ENCODE results near the gene PIGV.
A peak's percentile ranks its signal among the peaks of the same experiment; 100 is the strongest.
"Not testable (repeated sequence)": the region's sequence is repeated elsewhere in the genome, so short reads cannot be mapped to it uniquely, and the experiment has no call there.

The PIGV gene

DNA sequence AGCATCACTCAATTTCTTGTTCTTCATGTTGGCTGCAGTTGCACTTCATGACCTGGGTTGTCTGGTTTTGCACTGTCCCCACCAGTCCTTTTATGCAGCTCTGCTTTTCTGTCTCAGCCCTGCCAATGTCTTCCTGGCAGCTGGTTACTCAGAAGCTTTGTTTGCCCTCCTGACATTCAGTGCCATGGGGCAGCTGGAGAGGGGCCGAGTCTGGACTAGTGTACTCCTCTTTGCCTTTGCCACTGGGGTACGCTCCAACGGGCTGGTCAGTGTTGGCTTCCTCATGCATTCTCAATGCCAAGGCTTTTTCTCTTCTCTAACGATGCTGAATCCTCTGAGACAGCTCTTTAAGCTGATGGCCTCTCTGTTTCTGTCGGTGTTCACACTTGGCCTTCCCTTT, 6.6 kb downstream of the PIGV start:
- TF ChIP-seq ZNF274 (IDR thresholded peaks at IDR 0.05; ENCODE audit: low read depth, low read length): no peak

DNA sequence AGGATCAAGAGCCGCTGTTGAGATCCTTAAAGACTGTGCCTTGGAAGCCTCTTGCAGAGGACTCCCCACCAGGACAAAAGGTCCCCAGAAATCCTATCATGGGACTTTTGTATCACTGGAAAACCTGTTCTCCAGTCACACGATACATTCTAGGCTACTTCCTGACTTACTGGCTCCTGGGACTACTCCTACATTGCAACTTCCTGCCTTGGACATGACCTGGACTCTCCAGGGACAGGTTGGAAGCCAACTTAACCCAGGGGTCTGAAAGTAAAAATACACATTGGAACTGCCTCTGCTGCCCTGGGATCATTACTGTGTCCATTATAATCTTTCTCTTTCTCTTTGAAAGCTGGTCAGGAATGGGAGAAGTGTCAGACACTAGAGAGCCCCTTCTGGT, 9.9 kb downstream of the PIGV start:
- no peak for TF ChIP-seq ZNF274 (IDR thresholded peaks at IDR 0.05; ENCODE audit: low read depth, low read length)
- H3K4me3 ChIP-seq (ENCODE audit: low read length): no peak overlapping the region

More for the DNA sequence above, 6.6 kb downstream of the PIGV start:
- H3K4me3 ChIP-seq (ENCODE audit: low read length): no peak overlapping the region

DNA sequence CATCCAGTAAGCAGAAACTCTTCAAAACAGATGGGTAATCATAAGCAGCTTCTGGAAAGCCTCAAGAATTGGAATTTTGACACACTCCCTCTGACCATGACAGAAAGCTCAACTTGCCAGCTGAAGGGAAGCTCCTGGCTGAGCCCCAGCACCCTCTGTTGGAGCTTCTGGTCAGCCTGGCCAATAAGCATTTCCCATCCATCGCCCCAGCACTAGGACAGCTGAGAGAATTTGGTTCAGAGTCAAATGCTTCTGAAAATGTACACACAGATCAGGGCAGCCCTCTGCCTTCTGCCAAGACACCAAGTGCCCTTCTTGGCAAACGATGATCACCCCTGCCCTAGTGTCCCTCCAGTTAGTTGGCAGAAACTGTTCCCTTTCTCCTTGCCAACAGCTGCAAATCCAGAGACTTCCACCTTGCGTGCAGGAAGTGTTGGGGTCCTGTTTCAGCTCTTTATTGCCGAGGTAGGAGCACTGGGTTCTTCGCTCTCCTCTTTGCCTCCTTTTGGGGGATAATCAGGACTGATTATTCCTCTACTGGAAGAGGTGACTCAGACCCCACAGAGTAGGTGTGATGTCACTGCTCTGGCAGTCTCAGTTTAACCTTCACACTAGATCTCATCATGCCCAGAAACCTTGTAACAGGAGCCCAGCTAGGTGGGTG, 11.9 kb downstream of the PIGV start:
- TF ChIP-seq ZNF274 (IDR thresholded peaks at IDR 0.05; ENCODE audit: low read depth, low read length): no peak
- no peak overlapping the region for H3K4me3 ChIP-seq (ENCODE audit: low read length)

- not testable (repeated sequence) for H3K4me3 ChIP-seq (ENCODE audit: low read length)
Measured at GRCh38 chr1:26803932-26804331, 16.2 kb downstream of the PIGV start.

DNA sequence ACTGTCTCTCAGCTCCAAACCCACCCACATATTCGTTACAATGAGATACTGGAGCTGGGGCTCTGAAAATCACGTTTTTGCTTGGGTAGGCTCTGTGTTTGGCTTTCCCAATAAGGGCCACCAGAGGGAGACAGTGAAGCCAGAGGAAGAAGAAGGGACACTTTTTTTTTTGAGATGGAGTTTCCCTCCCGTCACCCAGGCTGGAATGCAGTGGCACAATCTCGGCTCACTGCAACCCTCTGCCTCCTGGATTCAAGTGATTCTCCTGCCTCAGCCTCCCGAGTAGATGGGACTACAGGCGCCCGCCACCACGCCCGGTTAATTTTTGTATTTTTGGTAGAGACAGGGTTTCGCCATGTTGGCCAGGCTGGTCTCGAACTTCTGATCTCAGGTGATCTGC, 22.4 kb downstream of the PIGV start:
- H3K4me3 ChIP-seq (ENCODE audit: low read length): not testable (repeated sequence)

DNA sequence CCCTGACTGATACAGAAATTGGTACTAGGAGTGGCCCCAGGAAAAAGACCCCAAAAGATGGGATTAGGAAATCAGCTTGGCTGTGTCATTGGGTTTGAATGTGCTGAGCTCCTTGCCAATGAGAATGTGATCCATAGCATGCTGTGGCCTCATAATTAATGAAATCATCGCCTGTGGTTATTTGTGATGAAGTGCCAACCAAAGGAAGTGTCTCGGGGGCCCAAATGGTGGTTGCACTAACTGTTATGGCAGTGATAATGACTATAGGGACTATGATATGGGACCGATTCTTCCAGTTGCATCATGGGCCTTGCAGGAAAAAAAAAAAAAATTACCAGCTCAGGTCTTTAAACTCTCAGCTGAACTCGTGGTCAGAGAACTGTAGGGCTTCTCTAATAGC, 23.3 kb downstream of the PIGV start:
- no peak for TF ChIP-seq ZNF274 (IDR thresholded peaks at IDR 0.05; ENCODE audit: low read depth, low read length)
- no peak overlapping the region for H3K4me3 ChIP-seq (ENCODE audit: low read length)

DNA sequence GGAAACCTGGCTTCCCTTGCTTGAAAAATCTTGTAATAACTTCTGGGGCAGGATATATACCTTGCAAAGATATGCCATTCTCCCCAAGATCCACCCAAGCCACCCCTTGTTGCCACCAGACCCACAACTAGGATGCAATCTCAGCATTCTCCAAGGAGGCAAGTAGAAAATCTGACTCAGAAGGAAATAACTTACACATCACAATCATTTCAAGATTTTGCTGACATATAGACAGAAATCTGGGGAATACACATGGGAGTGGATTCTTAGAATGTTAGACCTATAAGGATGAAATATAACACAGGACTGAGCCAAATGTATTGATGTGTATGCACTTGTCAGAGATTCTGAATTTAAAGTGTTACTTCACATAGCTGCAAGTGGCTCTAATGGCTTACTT, 24.0 kb downstream of the PIGV start:
- no peak overlapping the region for H3K4me3 ChIP-seq (ENCODE audit: low read length)
- TF ChIP-seq ZNF274 (IDR thresholded peaks at IDR 0.05; ENCODE audit: low read depth, low read length): no peak

DNA sequence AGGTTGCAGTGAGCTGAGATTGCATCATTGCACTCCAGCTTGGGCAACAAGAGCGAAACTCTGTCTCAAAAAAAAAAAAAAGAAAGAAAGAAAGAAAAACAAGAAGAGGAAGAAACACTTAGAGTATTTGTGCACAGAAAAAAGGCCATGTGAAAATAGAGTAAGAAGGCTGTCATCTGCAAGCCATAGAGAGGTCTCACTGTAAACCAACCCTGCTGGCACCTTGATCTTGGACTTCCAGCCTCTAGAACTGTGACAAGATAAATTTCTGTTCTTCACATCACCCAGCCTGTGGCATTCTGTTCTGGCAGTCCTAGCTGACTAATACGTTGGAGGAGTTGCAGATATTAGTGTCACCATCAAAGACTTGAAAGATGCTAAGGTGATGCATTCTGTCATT, 26.6 kb downstream of the PIGV start:
- no peak overlapping the region for H3K4me3 ChIP-seq (ENCODE audit: low read length)
- no peak for TF ChIP-seq ZNF274 (IDR thresholded peaks at IDR 0.05; ENCODE audit: low read depth, low read length)

- no peak overlapping the region for H3K4me3 ChIP-seq (ENCODE audit: low read length)
- TF ChIP-seq ZNF274 (IDR thresholded peaks at IDR 0.05; ENCODE audit: low read depth, low read length): no peak
Measured at GRCh38 chr1:26814893-26815292, 27.1 kb downstream of the PIGV start.

DNA sequence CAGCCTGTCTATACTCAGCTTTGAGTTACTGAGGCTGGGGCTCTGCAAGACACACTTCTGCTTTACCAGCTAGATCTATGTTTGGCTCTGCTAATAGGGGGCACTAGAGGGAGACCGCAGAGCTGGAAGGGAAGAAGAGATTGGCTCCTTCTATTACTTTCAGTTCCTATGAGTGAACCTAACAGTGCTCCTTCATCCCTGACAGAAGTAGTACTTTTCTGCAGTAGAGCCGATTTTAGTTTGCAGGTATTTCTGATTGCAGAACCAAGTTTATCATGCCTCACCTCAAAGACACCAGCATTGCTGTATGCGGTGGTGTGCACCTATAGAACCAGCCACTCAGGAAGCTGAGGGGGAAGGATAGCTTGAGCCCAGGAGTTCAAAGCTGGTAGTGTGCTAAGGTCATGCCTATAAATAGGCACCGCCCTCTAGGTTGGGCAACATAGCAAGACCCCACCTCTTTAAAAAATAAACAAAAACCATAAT, 33.1 kb downstream of the PIGV start:
- H3K4me3 ChIP-seq (ENCODE audit: low read length): peak overlapping the region; percentile 17; the same call in 1 of the 2 replicates

DNA sequence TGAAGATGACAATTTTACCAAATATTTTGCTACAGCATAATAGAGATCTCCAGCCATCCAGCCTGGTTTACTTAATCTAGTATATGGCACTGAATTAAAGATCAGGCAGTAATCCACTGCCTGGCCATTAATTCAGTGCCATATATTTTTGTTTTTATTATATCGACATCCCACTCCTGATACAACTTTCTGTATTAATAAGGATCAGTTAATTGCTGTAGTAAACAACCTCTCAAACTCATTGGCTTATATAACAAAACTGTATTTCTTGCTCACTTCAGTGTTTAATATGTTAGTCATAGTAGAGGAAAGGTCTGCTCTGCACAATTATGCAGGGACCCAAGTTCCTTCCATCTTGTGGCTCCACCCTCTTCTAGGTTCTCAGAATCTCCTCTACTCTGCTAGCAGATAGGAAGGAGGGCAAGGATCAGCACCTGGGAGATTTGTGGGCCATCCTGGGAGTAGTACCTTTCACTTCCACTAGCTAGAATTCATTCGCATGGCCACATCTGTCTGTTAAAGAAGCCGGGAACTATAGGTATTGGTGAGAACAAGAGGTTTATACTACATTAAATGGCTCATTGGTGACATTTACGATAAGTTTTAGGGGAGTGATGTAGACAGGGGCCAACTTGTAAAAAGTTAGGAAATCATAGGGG, 35.1 kb downstream of the PIGV start:
- no peak for TF ChIP-seq ZNF274 (IDR thresholded peaks at IDR 0.05; ENCODE audit: low read depth, low read length)
- H3K4me3 ChIP-seq (ENCODE audit: low read length): no peak overlapping the region

More for the DNA sequence above, 33.1 kb downstream of the PIGV start:
- no peak for TF ChIP-seq ZNF274 (IDR thresholded peaks at IDR 0.05; ENCODE audit: low read depth, low read length)

DNA sequence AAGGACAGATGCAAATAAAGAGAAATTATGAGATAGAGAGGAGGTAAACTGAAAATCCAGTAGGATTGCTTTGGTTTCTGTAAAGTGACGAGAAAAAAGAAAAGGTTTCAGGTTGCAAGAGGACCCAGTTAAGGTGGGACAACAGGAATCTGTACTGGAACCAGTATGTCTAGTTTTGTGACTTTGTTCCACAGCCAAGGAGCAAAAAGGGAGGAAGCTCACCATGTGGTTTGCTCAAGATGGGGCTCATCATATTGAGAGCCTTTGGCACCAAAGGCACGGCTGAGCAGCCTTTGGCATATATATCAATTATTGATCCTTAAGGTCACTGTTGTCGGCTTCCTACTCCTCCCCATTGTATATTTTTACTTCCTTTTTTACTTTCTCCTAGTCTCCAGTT, 37.0 kb downstream of the PIGV start:
- no peak for TF ChIP-seq ZNF274 (IDR thresholded peaks at IDR 0.05; ENCODE audit: low read depth, low read length)
- no peak overlapping the region for H3K4me3 ChIP-seq (ENCODE audit: low read length)

GRCh38 chr1:26826261-26827105, 38.7 kb downstream of the PIGV start, which contains the start of gene ZDHHC18:
Gene ZDHHC18, plus strand, starts transcription at chr1:26826688. Its CDS starts 117 bp downstream, at chr1:26826805.
- peak within 1 kb of the TSS; percentile 69 for H3K4me3 ChIP-seq (ENCODE audit: low read length)
- no peak for TF ChIP-seq ZNF274 (IDR thresholded peaks at IDR 0.05; ENCODE audit: low read depth, low read length)

DNA sequence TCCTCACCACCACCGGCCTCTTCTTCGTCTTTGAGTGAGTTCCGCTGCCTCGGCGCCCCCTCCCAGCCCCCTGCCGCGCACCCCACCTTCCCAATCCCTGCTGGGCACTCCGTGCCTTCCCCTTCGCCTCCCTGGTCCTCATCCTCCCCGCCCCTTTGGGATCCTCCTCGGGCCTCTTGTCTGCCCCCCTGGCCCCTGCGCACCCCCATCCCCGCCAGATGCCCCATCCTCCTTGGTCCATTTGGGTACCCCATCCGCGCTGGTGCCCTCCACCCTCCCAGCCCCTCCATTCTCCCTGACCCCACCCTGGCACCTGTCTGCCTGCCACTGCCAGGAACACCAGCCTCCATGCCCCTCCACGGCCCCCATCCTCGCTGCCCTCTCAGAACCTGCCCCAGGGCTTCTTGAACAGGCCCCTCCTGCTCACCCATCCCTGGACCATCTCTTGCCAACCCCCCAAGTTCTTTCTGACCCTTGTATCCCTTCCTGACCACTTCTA, 39.4 kb downstream of the PIGV start:
- no peak for TF ChIP-seq ZNF274 (IDR thresholded peaks at IDR 0.05; ENCODE audit: low read depth, low read length)
- peak overlapping the region; percentile 69 for H3K4me3 ChIP-seq (ENCODE audit: low read length)
